ENCODE results near the gene SCGB1D1.

Gene SCGB1D1

DNA sequence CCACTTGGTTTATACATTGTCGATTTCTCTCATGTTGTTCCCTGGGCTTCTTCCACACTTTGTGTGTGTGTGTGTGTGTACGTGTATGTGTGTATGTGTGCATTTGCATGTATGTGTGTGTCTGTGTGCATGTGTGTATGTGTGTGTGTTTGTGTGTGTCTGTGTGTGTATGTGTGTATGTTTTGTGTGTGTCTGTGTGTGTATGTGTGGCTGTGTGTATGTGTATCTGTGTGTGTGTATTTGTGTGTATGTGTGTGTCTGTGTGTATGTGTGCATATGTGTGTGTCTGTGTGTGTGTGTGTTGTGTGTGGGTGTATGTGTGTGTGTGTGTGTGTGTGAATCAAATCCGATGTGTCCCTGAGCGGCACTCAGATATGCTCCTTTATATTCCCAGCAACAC is 47.5 kb downstream of the SCGB1D1 start:
- no peak for DNase-seq

DNA sequence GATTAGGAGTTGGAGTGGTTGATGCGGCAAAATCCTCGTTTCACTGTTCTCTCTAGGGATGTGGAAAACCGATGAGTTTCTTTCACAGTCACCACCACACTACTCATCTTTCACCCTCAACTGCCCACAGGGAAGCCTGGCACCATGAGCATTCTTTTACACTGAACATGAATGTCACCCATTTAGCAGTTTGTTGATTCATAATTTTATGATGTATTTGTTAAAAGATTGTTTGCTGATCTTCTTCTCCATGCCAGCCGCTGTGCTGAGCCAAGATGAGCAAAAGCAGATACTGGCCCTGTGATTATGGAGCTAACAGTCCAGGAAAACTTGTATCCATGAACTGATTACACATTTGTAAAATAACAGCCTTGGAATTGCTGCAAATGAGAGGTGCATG is 48.1 kb downstream of the SCGB1D1 start:
- DNase-seq: no peak

GRCh38 chr11:62241095-62241494 is 51.1 kb downstream of the SCGB1D1 start:
- no peak for DNase-seq

- DNase-seq: peak; percentile 46
Observed at GRCh38 chr11:62242021-62242420, 52.0 kb downstream of the SCGB1D1 start, which contains the start of gene SCGB1D2. TSS of gene SCGB1D2 (plus strand) at chr11:62242239. CDS start at chr11:62242308, 69 bp downstream.

All from DMS53 (cell line).